Caki2 (cell line): ENCODE data around the gene KLK13. TPM values are rescaled to one million over a fixed set of nuclear protein-coding genes. Genes with fewer than 3 reads are reported as not detected.
A peak's percentile ranks its signal among the peaks of the same experiment; 100 is the strongest.

Experiments used
- DNase-seq: peaks from one replicate; pipeline ENCODE4 v3.0.0-alpha.2; 2015; ENCODE audit warnings: low read depth
- in situ Hi-C: cut with HindIII; loops from 2 replicates; pipeline ENCODE4 v1.10.0; 2016; ENCODE audit warnings: low sequenced_read_pairs, low pct_unique_long_range_greater_than_20kb, mixed read lengths
- total RNA-seq: library from RNA; depleted of rRNA; stranded (reverse); fragments of >200 nt; shearing (Covaris generic); gene quantifications from 2 replicates; pipeline ENCODE4 v1.2.3, GENCODE V29; 2014; ENCODE audit warnings: low replicate concordance

Gene KLK13
- total RNA-seq, 1 experiment from 2014 or later: not detected

- in situ Hi-C loops: no loop called here
- no peak for DNase-seq
These were observed 5.6 kb upstream of the KLK13 start for GRCh38 chr19:51070334-51071094.

GRCh38 chr19:51066393-51067186, 1.7 kb upstream of the KLK13 start:
- in situ Hi-C loops: no loop called here
- no peak for DNase-seq

DNA sequence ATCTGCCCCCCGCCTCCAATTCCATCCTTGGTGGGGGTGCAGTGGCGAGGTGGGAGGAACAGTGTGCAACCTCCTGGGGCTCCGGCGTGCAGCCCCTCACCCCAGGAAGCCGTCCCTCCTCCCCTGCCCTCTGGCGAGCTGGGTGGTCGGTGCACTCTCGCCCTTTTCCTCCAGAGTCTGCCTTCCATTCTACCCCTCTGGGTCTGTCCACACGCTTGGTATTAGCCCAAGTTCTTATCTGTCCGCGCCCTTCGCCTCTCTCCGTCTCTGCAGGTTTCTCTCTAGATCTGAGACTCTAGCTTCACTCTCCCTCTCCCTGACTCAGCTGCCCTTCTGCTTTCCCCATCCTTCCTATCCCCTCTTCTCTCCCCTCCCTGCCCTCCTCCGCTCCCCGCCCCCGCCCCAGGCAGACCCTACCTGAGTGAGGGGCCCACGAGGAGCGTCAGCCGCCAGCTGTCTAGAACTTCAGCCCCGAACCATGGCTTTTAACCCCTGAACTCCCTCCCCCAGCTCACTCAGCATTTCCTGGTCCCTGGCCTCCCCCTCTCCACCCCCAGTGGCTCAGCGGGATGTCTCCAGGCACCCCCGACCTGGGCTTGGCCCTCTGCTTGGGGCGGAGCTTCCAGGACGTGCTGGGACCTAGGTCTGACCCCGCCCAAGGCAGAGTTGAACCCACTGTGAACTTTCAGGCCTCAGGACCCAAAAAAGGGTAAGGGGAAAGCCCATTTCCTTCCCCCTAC, 499 bp upstream of the KLK13 start:
- DNase-seq: no peak
- in situ Hi-C loops: no loop called here

DNA sequence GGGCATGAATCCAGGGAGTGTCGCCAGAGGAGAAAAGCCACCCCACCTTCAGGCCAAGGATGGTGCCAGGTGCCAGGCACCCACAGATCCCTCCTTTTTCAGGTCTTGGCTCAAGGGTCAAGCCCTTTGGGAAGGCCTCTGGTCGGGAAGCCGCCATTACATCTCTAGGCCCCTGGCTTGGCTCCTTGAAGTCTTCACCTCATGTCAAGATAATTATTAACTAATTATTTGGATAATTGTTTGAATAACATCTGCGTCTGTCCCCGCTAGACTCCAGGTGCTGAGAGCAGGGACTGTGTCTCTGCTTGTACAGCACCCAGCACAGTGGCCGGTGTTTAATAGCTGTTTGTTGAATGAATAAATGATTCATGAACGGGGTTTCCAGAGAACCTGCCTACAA, 1.2 kb downstream of the KLK13 start:
- no peak for DNase-seq
- in situ Hi-C loops: no loop called here

DNA sequence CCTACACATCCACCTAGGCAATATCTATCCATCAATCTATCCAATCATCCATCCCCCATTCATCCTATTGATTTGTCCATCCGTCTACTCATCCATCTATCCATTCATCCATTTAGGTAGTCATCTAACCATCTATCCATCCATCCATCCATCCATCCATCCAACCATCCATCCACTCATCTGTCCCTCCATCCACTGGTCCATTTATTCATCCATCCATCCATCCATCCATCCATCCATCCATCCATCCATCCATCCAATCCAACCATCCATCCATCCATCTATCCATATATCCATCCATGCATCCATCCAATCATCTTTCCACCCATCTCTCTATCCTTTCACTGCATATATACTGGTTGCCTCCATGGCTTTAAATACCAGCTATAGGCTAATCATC, 3.9 kb downstream of the KLK13 start:
- DNase-seq: no peak
- in situ Hi-C loops: no loop called here

DNA sequence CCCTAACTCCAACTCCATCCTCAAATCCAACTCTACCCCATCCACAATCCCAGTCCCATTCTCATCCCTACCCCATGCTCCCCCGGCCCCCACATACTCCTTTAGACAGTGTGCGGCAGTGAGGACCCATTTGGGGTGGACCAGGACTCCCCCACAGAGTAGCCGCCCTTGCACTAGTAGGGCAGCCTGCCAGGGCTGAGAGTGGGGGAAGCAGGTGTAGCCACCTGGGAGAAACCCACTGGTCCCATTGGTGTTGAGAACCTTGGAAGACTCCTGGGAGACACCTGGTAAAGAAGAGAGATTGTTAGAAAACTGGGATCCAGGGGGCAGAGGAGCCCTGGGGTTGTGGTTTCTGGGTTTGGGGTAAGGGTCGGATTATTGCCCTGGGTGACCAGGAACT, 4.6 kb downstream of the KLK13 start:
- in situ Hi-C loops: no loop called here
- DNase-seq: no peak

DNA sequence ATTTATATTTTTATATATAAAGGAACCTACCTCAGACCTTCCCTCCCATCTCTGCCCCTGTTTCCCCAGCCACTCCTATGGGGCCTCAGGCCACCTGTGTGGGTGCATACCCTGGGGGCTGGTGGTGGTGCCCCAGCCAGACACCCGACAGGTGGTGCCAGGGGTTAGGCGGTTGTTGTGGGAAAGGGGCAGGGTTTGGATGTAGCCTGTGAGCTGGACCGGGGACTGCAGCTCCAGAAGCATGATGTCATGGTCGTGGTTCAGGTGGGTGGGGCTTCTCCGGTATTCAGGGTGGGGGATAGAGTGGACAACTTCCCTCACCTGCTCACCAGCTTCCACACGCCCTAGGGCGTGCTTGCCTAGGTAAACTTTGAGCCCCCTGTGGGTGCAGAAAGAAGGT, 5.2 kb downstream of the KLK13 start:
- no peak for DNase-seq
- in situ Hi-C loops: no loop called here

GRCh38 chr19:51055866-51056265, 9.0 kb downstream of the KLK13 start:
- DNase-seq: no peak
- in situ Hi-C loops: no loop called here

- DNase-seq: no peak
- in situ Hi-C loops: no loop called here
These were observed 17.9 kb downstream of the KLK13 start for GRCh38 chr19:51047031-51047335.

DNA sequence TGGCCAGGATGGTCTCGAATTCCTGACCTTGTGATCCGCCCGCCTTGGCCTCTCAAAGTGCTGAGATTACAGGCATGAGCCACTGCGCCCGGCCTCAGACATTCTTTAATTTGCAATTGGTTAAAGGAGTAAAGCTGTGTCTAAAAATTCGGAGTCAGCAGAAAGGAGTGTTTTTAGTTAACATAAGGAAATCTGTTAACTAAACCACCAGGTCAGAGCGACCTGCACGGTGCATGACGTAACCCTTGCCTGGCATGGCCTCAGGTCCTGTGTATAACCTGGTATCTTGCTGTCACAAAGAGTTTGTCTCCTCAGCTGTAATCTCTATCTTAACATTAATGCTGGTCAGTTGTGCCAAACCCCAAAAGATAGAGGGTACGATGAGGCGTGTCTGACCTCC, 20.6 kb downstream of the KLK13 start:
- in situ Hi-C loops: no loop called here
- DNase-seq: no peak

DNA sequence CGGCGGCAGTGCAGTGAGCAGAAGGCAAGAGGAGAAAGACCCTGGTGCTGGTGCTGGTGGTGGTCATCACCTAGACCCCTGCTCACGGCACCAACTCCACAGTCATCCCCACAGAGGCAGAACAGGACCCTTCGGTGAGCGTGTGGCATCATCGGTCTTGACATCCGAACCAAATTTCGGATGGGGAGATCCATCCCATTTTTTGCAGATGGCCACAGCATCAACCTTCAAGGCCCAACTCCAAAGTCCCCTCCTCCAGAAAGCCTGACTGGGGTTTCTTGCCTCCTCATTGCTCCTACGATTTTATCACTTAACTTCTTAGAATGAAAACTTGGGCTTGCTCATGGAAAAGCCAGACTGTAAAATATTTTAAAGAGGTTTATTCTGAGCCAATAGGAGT, 21.4 kb downstream of the KLK13 start:
- DNase-seq: no peak
- in situ Hi-C loops: no loop called here

GRCh38 chr19:51040151-51040550, 24.7 kb downstream of the KLK13 start:
- in situ Hi-C loops: no loop called here
- DNase-seq: no peak

- DNase-seq: no peak
- in situ Hi-C loops: no loop called here
These were observed 28.4 kb downstream of the KLK13 start for GRCh38 chr19:51036519-51036918.

DNA sequence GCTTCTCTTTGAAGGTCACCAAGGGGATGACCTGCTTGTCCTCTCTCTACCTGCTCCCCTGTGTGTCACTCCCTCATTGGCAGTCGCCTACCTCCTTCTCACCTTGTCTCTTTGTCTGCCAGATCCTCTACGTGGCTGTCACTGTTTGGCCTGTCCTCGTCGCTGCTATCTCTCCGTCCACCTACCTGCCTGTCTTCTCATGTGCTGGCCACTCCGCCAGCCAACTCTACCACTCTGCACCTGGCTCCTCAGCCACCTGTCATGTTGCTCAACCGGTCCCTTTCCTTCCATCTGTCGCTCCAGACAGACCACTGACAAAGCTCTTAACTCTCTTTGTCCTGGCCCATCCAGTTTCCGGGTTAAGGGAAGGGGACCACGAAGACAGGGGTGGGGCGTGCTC, 30.2 kb downstream of the KLK13 start, which contains the start of gene KLK12:
Gene KLK12 (minus strand): TSS at position 299 of the 400 bp plus-strand sequence. CDS start 381 bp downstream, outside the sequence.
- DNase-seq: no peak
- in situ Hi-C loops: no loop called here

DNA sequence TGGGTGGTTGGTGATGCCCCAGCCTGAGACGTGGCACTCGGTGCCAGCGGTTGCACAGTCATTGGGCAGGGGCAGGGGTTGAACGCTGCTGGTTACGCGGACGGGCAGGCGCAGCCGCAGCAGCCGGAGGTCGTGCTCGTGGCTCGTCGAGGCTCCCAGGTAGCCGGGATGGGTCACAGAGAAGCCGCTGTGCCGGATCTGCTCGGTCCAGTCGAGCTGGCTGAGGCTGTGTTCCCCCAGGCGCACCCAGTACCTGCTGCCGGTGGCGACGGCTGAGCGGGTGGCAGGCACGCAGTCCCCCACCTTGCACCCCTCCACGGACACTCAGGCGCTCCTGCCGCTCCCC, 33.0 kb downstream of the KLK13 start:
- DNase-seq: no peak
- in situ Hi-C loops: no loop called here

- in situ Hi-C loops: no loop called here
- no peak for DNase-seq
These were observed 33.5 kb downstream of the KLK13 start for GRCh38 chr19:51031220-51031879.

DNA sequence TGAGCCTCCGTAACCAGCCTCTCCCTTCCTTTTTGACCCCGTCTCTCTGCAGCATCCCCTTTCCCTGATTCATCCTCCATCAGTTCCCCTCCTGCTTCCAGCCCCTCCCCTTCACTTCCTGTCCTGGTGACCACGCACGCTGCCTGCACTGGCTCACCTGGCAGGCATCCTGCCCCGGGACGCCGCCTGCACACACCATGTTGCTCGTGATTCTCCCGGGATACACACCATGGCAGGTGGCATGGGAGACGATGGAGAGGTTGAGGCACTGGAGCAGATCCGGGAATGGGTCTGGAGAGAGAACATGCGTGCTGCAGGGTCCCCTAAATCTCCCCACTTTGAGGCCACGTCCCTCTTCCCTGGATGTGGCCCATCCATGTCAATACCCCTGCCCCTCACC, 34.3 kb downstream of the KLK13 start:
- DNase-seq: no peak
- in situ Hi-C loops: no loop called here

- peak; percentile 32 for DNase-seq
These were observed 35.2 kb downstream of the KLK13 start for GRCh38 chr19:51029718-51030117.

DNA sequence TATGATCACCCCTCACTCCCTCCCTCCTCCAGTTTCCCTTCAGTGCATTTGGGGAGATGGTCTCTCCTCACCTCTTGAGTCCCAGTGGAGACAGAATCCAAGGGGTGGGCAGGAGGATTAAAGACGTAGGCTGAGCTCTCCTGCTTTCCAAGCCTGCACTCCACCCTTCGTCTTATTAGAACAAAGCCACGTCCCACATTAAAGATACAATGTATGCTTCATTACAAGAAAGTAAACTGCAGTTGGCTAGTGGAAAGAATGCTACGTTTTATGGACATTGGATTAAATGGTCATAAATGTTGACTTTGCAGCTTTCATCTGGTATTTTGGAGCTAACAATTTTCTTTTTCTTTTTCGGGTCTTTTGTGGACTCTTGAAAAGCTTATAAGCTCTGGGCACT, 37.0 kb downstream of the KLK13 start:
- in situ Hi-C loops: no loop called here

More at GRCh38 chr19:51029718-51030117, 35.2 kb downstream of the KLK13 start:
- in situ Hi-C loops: no loop called here

More for the DNA sequence above, 37.0 kb downstream of the KLK13 start:
- DNase-seq: no peak
